Measurements from ENCODE around the gene TMEM126B. TPM values are rescaled to one million over a fixed set of nuclear protein-coding genes. Genes with fewer than 3 reads are reported as not detected.
"Not testable (repeated sequence)": the region's sequence is repeated elsewhere in the genome, so short reads cannot be mapped to it uniquely, and the experiment has no call there.

TMEM126B gene
- total and polyA plus RNA-seq, 8 donors: 4.3 to 104 (median 59.6) TPM

GRCh38 chr11:85602526-85603213 is 25.7 kb upstream of the TMEM126B start:
- H3K27me3 ChIP-seq: no peaks in the 10 kb centered on the region
- TF ChIP-seq POLR2A (IDR thresholded peaks at IDR 0.05): no peak
- TF ChIP-seq CTCF (IDR thresholded peaks at IDR 0.05): no peak
- TF ChIP-seq POLR2AphosphoS5 (IDR thresholded peaks at IDR 0.05): no peak
- TF ChIP-seq EP300 (IDR thresholded peaks at IDR 0.05): no peak
- no peaks in the 10 kb centered on the region for H3K9me3 ChIP-seq
- WGBS, 5 donors: 93 to 97% (median 96%) methylated on average over 2 of the region's 2 CpGs
- DNase-seq: no peak
- no peak overlapping the region for H3K4me3 ChIP-seq
- H3K4me1 ChIP-seq: no peaks in the 10 kb centered on the region
- no peak overlapping the region for H3K27ac ChIP-seq
- H3K36me3 ChIP-seq: peaks cover 0 to 4% (median 0%) of the 10 kb centered on the region in 4 donors
- intact Hi-C loops (cut with DNase I; ENCODE audit: low total_unique reads): no loop called here

- no peak for DNase-seq
- H3K4me3 ChIP-seq: no peak overlapping the region
- intact Hi-C loops (cut with DNase I; ENCODE audit: low total_unique reads): no loop called here
- no peak overlapping the region for H3K27ac ChIP-seq
- H3K4me1 ChIP-seq: no peaks in the 10 kb centered on the region
- H3K9me3 ChIP-seq: no peaks in the 10 kb centered on the region
- no peaks in the 10 kb centered on the region for H3K27me3 ChIP-seq
- WGBS, 5 donors: 82 to 90% (median 87%) methylated on average over 4 of the region's 4 CpGs
- peaks cover 0 to 4% (median 0%) of the 10 kb centered on the region in 4 donors for H3K36me3 ChIP-seq
- no peak for TF ChIP-seq CTCF (IDR thresholded peaks at IDR 0.05)
- no peak for TF ChIP-seq POLR2A (IDR thresholded peaks at IDR 0.05)
- no peak for TF ChIP-seq POLR2AphosphoS5 (IDR thresholded peaks at IDR 0.05)
- no peak for TF ChIP-seq EP300 (IDR thresholded peaks at IDR 0.05)
These were observed 25.2 kb upstream of the TMEM126B start for GRCh38 chr11:85603220-85603619.

- H3K27me3 ChIP-seq; H3K27ac ChIP-seq; intact Hi-C loops (cut with DNase I; ENCODE audit: low total_unique reads); H3K4me3 ChIP-seq; DNase-seq; H3K36me3 ChIP-seq; H3K9me3 ChIP-seq; H3K4me1 ChIP-seq: not testable (repeated sequence)
- 90 to 96% (median 95%) methylated on average over 3 of the region's 3 CpGs for WGBS, 5 donors
These were observed 22.2 kb upstream of the TMEM126B start for GRCh38 chr11:85606237-85606636.

GRCh38 chr11:85608621-85609020 is 19.8 kb upstream of the TMEM126B start:
- H3K9me3 ChIP-seq; H3K36me3 ChIP-seq; H3K27ac ChIP-seq; DNase-seq; intact Hi-C loops (cut with DNase I; ENCODE audit: low total_unique reads); H3K4me3 ChIP-seq; H3K27me3 ChIP-seq; H3K4me1 ChIP-seq: not testable (repeated sequence)

- 69 to 75% (median 75%) methylated on average over 2 of the region's 2 CpGs for WGBS, 5 donors
- H3K4me1 ChIP-seq; H3K27me3 ChIP-seq; intact Hi-C loops (cut with DNase I; ENCODE audit: low total_unique reads); H3K4me3 ChIP-seq; H3K9me3 ChIP-seq; DNase-seq; H3K27ac ChIP-seq; H3K36me3 ChIP-seq: not testable (repeated sequence)
These were observed 19.1 kb upstream of the TMEM126B start for GRCh38 chr11:85609286-85609685.

- H3K36me3 ChIP-seq; H3K4me1 ChIP-seq; H3K27ac ChIP-seq; H3K27me3 ChIP-seq; H3K4me3 ChIP-seq; H3K9me3 ChIP-seq; intact Hi-C loops (cut with DNase I; ENCODE audit: low total_unique reads); DNase-seq: not testable (repeated sequence)
- WGBS, 5 donors: 31 to 60% (median 48%) methylated on average over 2 of the region's 2 CpGs
These were observed 16.8 kb upstream of the TMEM126B start for GRCh38 chr11:85611643-85612042.

Measured in stomach (tissue), 9 donors.